Endometrial microvascular endothelial cells (primary cell): ENCODE results near the gene ERAP2. TPM values are rescaled to one million over a fixed set of nuclear protein-coding genes. Genes with fewer than 3 reads are reported as not detected.
"Not testable (repeated sequence)": the region's sequence is repeated elsewhere in the genome, so short reads cannot be mapped to it uniquely, and the experiment has no call there.

Experiments used
- in situ Hi-C: cut with HindIII; loops from 2 replicates; pipeline ENCODE4 v1.10.0; 2017; ENCODE audit warnings: low sequenced_read_pairs, low pct_unique_long_range_greater_than_20kb; ENCODE audit errors: inconsistent ontology term
- total RNA-seq: library from RNA; depleted of rRNA; stranded (reverse); fragments of >200 nt; gene quantifications from one replicate; pipeline ENCODE4 v1.2.3, GENCODE V29; 2015; ENCODE audit errors: inconsistent ontology term

The ERAP2 gene
- total RNA-seq, 1 donor from 2014 or later: 12.5 TPM

DNA sequence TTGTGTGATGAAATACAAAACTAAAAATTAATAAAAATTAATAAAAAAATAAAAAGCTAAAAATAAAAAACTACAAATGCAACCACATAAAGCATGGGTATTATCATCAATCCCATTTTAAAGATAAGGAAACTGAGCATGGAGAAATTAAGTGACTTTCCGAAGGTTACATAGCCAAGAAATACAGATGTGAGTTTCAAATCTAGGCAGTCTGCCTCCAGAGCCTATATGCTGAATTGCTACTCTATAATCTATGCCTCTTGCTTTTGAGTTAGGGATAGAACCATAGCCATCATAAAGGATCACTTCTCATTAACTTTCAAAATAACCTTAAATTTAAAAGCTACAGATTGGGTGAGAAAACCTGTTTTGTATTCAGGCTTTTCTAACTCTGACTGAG is 18.8 kb upstream of the ERAP2 start:
- in situ Hi-C loops: loop anchor here (25.0 kb wide), 1 partner anchor 305 kb away; no protein-coding TSS in a partner anchor

DNA sequence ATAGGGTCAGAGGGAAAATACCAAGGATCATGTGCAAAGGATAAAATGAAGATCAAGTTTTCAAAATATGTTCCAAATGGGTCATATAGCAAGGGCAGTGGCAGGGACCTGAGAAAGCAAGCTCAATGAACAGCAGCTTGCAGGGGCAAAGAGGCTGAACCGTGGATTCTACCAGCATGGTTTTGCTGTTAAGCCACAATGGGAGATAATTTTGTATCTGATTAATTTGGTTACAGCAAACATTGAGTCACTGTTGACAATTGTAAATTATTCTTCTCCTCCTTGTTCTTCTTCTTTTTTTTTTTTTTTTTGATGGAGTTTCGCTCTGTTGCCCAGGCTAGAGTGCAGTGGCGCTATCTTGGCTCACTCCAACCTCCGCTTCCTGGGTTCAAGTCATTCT is 18.4 kb upstream of the ERAP2 start:
- in situ Hi-C loops: loop anchor here (25.0 kb wide), 1 partner anchor 304 kb away; no protein-coding TSS in a partner anchor

DNA sequence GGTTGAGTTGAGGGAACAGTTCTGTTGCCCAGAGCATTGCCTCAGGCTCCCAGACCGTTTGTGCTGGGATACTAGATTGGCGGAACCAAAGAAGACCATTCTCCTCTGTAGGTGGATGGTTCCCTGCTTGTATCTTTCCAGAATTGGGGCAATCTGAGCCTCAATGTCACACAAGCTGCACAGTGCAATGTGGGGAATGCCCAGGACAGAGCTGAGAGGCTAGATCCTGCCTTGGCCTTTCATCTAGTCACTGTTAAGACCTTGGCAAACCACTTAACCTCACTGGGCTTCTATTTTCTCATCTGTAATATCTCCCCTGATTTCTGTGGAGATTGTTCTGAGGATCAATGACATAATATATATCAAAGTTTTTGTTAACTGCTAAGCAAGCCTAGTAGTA is 16.9 kb upstream of the ERAP2 start:
- in situ Hi-C loops: loop anchor here (25.0 kb wide), 1 partner anchor 303 kb away; no protein-coding TSS in a partner anchor

DNA sequence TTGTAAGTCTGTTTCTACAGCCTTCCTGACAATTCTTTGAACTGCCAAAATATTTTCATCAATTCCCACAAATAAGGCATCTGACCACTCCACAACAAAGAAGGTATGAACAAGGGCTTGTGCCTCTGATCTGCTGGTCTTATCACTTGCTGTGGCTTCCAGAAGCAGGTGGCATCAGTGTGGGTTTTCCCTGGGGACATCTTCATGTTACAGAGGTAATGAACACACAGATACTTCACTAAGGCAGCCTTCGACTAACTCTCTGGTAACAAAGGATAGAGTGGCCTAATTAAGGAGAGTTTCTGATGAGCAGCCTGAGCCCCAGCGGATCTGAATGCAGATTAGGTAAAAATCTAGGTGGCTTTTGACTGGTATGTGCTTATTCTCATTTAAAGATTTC is 15.2 kb upstream of the ERAP2 start:
- in situ Hi-C loops: loop anchor here (25.0 kb wide), 1 partner anchor 301 kb away; no protein-coding TSS in a partner anchor

DNA sequence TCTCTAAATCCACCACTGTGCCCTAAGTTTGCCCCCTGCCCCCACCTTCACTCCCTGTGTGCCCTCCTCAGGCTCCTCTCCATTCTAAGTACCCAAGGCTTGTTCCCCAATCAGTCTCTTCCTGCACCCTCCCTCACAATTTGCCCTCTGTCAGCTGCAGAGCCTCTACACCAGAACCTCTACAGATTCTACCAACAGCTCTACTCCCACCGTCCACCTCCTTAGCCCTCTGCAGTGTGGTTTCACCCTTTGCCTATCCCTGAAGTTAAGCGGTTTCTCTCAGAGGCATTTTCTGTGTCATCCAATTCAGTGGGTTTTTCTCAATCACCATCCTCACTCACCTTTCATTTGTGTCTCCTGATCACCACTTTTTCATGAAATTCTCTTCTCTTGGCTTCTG is 13.2 kb upstream of the ERAP2 start:
- in situ Hi-C loops: loop anchor here (25.0 kb wide), 1 partner anchor 299 kb away; no protein-coding TSS in a partner anchor

DNA sequence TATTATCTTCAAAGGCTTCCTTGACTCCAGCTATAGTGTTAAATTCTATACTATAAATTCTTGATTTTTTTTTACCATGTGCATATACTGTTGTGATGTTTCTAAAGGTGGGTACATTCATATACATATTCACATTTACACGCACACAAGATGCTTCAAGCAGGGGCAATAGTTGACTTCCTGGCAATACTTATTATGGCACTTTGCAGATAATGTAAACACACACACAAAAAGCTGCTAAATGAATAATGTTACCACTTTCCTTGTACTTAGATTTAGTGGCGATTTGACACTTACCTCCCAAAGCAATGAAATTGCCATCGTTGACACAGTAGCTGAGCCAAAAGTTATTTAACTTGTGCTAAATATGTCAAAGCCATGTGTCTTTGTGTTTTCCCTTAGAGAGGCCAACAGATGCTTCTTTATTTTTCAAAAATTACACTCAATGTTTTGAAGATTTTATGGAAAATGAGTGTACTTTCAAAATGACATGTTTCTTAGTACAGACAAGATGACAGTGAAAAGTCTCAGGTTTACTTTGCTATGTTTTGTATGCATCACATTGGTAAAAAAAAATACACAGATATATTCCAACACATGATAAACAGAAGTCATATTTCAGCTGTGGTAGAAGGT is 12.2 kb upstream of the ERAP2 start:
- in situ Hi-C loops: loop anchor here (25.0 kb wide), 1 partner anchor 298 kb away; no protein-coding TSS in a partner anchor

DNA sequence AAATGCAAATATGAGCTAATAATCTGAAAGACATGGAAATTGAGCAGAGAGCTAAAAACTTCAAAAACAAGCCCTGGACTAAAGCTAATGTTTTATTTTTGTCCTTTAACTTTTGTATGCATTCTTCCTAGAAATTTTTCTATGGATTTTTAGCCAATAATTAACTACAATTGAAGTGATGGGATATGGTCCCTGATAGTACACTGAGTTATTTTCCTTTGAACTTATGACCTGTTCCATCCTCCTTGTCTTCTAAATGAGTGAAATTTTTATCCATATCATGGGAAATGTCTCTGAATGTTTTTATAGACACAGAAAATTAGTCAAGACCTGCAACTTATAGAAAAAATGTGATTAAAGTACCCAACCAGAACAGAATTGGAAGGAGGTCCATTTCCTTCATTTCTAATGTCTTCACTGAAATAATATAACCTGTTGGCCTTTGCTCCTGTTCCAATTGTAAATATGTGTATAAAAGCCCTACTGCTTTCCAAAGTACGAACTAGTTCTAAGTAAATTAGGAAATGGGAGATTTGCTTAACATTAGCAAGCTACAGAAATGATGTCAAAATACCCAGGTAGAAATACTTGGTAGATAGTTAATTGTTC is 11.3 kb upstream of the ERAP2 start:
- in situ Hi-C loops: loop anchor here (25.0 kb wide), 1 partner anchor 297 kb away; no protein-coding TSS in a partner anchor

DNA sequence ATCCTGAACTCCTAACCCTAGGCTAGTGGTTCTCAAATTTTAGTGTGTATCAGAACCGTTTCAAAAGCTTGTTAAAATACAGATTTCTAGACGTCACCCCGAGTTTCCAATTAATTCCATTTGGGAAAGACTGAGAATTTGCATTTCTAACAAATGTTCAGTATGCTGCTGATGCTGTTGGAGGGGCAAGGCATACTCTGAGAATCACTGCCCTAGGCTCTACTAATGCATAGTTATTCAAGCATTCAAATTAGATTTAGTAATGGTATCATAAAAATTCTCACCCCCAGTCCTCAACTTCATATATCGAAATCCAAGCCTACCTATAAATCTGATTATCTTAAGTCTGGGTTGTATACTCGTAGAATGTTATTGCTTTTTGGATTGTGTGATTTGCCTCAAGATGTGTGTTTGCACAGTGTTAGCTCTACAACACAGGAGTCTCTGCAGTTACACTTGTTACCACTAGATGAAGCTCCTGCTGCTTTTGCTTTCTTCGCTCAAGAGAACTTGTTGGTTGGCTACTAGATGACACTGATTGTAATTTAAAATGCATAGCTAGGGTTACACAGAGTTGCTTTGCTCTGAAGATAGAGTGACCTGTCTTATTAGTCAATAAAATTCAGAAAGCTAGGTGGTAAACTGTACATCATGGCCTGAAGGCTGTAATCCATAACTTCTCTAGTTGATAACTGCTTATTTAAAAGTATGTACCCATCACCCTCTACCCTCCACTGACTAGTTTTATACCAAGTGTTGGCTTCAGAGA is 7.5 kb upstream of the ERAP2 start:
- in situ Hi-C loops: loop anchor here (25.0 kb wide), 1 partner anchor 294 kb away; no protein-coding TSS in a partner anchor

DNA sequence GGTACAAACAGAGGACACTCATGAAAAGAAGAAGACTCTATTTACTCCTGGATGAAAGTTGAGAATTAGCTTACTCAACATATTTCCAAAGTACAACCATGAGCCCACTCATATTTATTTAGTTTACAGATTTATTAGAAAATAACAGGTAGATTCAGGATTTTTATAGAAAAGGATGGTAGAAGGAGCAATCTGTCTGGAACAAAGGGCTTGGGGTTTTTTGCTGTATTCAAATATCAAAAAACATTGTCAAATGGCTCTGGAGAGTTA is 7.0 kb upstream of the ERAP2 start:
- in situ Hi-C loops: loop anchor here (25.0 kb wide), 1 partner anchor 293 kb away; no protein-coding TSS in a partner anchor

DNA sequence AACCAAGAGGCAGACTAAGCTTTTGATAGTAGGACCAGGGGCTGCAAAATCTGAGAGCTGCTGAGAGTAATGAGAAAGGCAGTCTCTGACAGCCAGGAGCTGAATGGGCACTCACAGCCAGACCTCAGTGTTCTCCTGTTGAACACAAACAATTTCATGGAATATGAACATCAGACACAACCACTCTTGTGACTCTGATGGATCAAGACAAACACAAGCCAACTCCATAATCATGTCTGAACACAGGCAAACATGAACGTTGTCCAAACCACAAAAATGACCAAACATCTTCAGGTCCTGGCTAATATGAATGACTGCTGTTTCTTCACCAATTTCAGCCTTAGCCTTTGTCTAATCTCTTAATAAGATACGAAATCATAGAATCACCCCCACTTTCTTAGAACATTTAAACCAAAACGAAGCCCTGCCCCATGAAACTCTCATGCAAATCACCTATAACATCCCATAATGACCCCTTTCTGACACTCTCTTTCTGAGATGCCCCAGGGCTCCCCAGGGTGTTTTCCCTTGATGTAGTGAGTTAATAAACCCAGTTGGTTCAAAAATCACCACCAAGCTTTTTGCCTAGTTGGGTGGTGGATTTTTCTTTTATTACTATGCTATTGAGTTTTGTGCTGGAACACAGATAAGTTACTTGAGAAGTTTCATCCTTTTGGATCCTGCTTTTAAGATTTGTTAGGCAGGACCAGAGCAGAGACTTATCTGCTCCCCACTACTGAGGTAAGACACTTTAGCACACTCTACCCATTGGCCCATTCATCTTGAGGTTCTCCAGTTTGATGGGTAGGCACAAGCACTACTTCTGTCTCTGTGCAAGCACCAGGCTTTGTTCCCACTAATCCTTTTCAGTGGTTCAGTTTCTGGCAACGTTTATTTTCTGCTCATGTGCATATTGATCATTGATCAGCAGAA is 5.9 kb upstream of the ERAP2 start:
- in situ Hi-C loops: loop anchor here (25.0 kb wide), 1 partner anchor 292 kb away; no protein-coding TSS in a partner anchor

DNA sequence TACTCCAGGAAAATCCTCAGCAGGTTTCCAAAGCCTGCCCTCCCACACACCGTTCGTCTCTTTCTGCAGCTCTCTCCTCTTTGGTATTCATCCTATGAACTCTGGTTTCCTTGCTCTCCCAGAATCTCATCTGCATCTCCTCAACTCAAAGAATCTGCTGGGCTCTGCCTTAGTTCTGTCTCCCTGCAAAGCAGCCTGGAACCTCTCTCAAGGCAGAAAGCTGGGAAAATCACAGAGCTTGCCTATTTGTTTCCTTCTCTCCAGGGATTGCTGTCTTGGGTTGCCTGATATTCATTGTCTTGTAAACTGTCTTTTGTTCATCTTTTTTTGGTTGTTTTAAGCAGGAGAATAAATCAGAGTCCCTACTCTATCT is 5.3 kb upstream of the ERAP2 start:
- in situ Hi-C loops: loop anchor here (25.0 kb wide), 1 partner anchor 291 kb away; no protein-coding TSS in a partner anchor

DNA sequence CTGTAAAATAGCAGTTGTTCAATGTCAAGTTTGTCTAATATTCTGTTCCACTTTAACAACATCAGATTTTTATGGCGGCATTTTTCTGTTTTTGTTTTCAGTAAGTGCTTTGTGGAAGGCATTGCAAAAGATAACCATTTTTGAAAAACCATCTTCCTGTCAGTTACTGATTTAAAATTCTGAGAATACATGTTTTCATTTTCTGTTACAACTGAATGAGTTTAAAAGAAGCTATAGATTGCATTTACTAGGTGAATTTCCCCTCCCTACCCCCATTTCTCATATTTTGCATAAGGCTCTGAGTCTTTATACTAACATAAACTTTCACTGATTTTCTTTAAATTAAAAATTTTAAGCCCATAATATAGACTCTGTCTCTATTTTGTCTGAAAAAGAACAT is 4.6 kb upstream of the ERAP2 start:
- in situ Hi-C loops: loop anchor here (25.0 kb wide), 1 partner anchor 291 kb away; no protein-coding TSS in a partner anchor

DNA sequence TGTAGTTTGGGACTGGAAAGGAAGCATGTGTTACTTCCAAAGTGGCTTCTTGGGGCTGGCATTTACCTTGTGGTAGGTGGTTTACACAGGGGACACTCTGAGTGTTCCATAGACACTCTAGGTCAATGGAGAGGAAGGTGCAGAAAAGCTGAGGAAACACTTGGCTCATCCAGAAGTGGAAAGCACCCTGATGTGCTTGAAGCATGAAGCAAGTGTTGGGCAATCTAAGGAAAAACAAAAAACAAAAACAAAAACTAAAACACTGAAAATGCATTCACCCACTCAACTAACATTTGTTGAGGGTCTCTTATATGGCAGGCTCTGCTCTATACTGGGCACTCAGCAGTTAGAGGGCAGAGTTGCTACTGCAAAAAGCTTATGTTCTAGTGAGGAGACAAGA is 2.9 kb upstream of the ERAP2 start:
- in situ Hi-C loops: loop anchor here (25.0 kb wide), 1 partner anchor 289 kb away; no protein-coding TSS in a partner anchor

DNA sequence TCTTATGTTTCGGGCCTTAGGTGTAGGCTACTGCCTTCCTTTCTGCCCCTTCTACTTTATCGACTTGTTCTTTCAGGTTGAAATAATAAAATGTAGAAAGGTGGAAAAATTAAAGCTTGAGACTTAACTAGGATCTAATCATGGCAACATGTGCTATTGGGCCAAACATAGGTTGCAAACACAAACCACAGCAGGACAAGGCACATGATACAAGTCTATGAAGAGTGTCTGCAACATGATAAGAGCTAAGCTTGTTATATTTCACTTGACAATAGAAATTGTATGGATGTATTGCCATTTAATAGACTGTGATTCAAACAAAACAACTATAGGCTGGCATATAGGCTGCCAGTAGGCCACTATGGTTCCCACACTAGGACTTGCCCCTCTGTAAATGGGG is 1.7 kb upstream of the ERAP2 start:
- in situ Hi-C loops: loop anchor here (25.0 kb wide), 1 partner anchor 288 kb away; no protein-coding TSS in a partner anchor

DNA sequence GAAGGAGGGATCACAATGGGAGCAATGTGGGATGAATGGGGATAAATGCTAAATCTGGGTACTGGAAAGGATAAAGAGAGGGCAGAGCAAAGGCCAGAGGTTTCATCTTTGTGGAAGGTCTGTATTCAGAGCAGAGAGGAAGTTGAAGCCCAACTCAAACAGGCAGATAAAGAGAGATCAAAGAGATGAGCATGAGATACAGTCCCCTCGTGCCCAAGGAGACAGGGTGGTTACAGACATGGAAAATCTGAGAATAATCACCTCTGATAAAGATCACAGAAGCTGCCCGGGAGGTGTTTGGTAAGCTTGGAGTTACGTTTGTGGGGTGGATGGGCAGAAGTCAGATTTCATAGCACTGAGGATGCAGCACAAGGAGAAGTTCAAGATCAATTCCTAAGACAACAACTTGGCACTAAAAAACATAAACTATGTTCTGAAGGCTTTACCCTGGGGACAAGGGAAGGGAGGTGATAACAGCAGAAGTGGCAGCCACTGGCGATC is 459 bp upstream of the ERAP2 start:
- in situ Hi-C loops: no loop called here

DNA sequence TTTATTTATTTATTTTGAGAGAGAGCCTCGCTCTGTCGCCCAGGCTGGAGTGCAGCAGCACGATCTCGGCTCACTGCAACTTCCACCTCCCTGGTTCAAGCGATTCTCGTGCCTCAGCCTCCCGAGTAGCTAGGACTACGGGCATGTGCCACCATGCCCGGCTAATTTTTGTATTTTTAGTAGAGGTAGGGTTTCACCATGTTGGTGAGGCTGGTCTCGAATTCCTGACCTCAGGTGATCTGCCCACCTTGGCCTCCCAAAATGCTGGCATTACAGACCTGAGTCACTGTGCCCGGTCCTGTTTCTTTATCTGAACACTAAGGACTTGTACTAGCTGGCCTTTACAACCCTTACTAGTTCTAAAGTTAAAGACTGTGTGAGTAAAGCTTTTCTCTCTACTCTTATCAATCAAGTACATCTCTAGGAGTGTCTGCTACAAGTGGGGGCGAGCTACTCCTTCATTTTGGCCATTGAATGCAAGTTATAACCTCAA is 723 bp downstream of the ERAP2 start:
- in situ Hi-C loops: not testable (repeated sequence)

DNA sequence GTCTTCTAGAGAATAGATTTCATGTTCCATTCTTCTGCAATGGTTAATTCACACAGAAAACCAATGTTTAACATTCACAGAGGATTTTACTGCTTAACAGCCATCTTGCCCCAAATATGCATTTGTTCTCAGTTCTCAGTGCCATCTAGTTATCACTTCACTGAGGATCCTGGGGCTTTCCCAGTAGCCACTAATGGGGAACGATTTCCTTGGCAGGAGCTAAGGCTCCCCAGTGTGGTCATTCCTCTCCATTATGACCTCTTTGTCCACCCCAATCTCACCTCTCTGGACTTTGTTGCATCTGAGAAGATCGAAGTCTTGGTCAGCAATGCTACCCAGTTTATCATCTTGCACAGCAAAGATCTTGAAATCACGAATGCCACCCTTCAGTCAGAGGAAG is 3.4 kb downstream of the ERAP2 start:
- in situ Hi-C loops: no loop called here

DNA sequence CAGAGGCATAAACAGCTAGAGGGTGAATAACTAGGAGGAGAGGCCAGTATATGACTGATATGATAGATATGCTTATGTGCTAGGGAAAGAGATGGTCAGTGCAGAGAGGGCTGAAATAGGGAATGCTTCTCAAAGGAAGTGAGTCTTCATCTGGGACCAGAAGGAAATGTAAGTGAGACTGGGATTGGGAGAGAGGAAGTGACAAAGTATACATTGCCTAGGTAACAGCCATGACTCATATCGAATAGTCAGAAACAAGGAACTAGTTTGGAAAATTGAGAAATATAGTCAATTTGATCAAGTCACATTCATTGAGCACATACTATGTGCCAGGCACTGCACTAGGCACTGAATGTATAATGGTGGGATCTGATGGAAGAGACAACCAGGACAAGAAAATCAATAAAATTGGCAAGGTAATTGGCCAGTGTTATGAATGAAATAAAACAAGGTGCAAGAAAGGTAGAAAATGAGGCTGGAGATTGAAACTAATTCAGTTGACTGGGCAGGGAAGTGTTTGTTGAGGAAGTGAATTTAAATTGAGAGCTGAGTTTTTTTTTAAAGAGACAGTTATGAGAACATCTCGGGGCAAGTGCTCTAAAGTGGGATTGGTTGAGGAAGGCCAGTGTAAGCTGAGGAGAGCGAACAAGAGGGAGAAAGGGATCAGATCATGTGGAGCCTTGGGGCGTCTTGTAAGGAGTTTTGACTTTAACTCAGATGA is 4.3 kb downstream of the ERAP2 start:
- in situ Hi-C loops: no loop called here
